ENCODE measurements around the gene ZDHHC4. TPM values are rescaled to one million over a fixed set of nuclear protein-coding genes. Genes with fewer than 3 reads are reported as not detected.

ZDHHC4 gene
- total and polyA plus RNA-seq, 2 of the 8 experiments (the other 6 are each of a cell fraction or from before 2014, with no cell fraction given): 50.2 to 171 TPM

- TF ChIP-seq, protein P1, sequence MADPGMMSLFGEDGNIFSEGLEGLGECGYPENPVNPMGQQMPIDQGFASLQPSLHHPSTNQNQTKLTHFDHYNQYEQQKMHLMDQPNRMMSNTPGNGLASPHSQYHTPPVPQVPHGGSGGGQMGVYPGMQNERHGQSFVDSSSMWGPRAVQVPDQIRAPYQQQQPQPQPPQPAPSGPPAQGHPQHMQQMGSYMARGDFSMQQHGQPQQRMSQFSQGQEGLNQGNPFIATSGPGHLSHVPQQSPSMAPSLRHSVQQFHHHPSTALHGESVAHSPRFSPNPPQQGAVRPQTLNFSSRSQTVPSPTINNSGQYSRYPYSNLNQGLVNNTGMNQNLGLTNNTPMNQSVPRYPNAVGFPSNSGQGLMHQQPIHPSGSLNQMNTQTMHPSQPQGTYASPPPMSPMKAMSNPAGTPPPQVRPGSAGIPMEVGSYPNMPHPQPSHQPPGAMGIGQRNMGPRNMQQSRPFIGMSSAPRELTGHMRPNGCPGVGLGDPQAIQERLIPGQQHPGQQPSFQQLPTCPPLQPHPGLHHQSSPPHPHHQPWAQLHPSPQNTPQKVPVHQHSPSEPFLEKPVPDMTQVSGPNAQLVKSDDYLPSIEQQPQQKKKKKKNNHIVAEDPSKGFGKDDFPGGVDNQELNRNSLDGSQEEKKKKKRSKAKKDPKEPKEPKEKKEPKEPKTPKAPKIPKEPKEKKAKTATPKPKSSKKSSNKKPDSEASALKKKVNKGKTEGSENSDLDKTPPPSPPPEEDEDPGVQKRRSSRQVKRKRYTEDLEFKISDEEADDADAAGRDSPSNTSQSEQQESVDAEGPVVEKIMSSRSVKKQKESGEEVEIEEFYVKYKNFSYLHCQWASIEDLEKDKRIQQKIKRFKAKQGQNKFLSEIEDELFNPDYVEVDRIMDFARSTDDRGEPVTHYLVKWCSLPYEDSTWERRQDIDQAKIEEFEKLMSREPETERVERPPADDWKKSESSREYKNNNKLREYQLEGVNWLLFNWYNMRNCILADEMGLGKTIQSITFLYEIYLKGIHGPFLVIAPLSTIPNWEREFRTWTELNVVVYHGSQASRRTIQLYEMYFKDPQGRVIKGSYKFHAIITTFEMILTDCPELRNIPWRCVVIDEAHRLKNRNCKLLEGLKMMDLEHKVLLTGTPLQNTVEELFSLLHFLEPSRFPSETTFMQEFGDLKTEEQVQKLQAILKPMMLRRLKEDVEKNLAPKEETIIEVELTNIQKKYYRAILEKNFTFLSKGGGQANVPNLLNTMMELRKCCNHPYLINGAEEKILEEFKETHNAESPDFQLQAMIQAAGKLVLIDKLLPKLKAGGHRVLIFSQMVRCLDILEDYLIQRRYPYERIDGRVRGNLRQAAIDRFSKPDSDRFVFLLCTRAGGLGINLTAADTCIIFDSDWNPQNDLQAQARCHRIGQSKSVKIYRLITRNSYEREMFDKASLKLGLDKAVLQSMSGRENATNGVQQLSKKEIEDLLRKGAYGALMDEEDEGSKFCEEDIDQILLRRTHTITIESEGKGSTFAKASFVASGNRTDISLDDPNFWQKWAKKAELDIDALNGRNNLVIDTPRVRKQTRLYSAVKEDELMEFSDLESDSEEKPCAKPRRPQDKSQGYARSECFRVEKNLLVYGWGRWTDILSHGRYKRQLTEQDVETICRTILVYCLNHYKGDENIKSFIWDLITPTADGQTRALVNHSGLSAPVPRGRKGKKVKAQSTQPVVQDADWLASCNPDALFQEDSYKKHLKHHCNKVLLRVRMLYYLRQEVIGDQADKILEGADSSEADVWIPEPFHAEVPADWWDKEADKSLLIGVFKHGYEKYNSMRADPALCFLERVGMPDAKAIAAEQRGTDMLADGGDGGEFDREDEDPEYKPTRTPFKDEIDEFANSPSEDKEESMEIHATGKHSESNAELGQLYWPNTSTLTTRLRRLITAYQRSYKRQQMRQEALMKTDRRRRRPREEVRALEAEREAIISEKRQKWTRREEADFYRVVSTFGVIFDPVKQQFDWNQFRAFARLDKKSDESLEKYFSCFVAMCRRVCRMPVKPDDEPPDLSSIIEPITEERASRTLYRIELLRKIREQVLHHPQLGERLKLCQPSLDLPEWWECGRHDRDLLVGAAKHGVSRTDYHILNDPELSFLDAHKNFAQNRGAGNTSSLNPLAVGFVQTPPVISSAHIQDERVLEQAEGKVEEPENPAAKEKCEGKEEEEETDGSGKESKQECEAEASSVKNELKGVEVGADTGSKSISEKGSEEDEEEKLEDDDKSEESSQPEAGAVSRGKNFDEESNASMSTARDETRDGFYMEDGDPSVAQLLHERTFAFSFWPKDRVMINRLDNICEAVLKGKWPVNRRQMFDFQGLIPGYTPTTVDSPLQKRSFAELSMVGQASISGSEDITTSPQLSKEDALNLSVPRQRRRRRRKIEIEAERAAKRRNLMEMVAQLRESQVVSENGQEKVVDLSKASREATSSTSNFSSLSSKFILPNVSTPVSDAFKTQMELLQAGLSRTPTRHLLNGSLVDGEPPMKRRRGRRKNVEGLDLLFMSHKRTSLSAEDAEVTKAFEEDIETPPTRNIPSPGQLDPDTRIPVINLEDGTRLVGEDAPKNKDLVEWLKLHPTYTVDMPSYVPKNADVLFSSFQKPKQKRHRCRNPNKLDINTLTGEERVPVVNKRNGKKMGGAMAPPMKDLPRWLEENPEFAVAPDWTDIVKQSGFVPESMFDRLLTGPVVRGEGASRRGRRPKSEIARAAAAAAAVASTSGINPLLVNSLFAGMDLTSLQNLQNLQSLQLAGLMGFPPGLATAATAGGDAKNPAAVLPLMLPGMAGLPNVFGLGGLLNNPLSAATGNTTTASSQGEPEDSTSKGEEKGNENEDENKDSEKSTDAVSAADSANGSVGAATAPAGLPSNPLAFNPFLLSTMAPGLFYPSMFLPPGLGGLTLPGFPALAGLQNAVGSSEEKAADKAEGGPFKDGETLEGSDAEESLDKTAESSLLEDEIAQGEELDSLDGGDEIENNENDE (IDR thresholded peaks at IDR 0.05; ENCODE audit: insufficient replicate concordance, low read length): no peak
- peak; percentile 19 for TF ChIP-seq ASH2L (IDR thresholded peaks at IDR 0.05; ENCODE audit: low read length)
Measured at GRCh38 chr7:6531492-6532279, 45.6 kb upstream of the ZDHHC4 start (continued).

Measured in H1 (cell line).